Activated CD4-positive, alpha-beta T cell treated with anti-CD3 and anti-CD28 coated beads for 4 hours (primary cell): ENCODE data around the gene FN1.

Experiments
- DNase-seq, 2 donors: peaks; one replicate each; pipeline ENCODE4 v3.0.0-alpha.2; 2020

The FN1 gene

DNA sequence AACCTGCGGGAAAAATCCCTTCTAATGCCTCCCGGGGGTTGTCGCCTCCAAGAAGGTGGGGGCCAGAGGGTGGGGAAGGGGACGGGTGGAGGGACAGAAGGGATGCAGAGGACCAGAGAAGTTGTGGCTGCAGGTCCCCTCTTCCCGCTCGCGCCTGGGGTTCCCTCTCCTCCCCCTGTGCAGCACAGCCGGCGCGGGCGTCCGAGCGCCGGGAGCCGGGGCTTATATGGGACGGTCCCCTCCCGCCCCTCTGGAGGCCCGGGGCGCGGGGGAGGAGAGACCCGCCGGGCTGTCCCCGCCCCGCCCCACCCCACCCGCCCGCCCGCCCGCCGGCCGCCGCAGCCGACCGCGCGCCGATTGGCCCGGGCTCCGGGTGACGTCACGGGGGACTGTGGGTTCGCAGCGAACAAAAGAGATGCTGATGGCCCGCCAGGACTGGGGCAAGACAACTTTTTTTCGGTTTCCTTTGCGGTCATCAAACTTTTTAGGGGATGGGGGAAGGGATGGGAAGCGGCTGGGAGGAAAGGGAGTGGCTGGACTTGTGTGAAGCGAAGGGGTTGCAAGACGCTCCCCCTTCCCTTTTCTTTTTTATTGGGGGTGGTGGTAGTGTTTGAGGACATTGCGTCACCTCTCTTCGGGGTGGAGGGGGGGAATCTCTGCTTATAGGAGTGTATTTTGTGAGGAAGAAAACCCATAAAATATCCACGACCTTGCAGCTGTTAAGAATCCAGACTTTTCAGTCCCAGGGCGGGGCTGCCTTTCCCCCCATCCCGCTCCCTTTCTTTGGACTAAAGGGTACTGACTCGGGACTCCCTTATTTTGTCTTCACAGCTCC lies at the start of gene FN1:
FN1 (minus strand) TSS at position 199 of the 835 bp plus-strand sequence. CDS start 266 bp downstream, outside the sequence.
- peak; percentile 48 to 52 for DNase-seq

DNA sequence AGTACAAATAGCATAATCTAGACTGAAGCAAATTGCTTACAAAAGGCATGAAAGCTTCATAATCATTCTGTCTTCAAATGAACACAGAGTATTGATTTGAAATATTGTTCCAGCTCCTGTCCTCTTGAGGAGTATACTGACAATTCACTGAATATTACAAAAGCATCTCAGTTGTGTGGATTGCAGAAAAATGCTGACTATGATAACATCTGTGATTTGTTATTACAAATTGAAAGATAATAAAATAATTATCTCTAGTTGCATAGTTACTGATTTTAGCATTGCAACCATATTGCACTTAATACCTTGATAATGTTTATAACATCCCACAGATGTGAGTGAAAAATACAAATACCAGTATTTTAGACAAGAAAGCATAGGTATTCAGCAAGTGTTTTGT lies 49.2 kb upstream of the FN1 start:
- DNase-seq = no peak

DNA sequence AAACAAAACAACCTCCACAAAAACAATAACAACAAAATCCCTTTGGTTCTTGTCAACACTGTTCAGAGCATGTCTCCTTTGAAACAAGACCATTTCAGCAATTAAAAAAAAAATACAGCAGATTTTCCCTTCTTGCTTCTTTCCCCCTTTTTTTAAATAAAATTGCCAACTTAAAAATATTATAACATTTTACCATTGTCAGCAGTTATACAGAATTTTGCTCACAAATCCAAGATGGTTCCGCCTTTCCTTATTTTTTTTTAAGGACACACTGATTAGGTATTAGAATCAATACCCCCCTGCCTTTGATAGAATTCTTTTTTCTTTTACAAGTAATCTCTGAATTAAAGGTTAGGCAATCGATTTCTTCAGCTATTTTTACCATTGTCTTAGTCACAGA lies 48.7 kb upstream of the FN1 start:
- DNase-seq = no peak

DNA sequence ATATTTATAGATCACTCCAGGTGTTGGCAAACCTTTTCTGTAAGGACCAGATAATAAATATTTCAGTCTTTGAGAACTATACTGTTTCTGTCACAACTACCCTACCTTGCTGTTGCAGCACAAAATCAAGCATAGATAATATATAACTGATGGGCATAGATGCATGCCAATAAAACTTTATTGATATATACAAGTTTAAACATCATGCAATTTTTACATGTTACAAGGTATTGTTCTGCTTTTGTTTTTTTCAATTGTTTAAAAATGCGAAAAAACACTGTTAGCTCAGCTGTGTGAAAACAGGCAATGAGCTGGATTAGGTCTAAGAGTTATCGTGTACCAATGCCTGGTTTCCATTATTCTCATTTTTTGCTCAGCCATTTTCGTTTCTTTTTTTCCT lies 47.6 kb upstream of the FN1 start:
- DNase-seq = no peak

DNA sequence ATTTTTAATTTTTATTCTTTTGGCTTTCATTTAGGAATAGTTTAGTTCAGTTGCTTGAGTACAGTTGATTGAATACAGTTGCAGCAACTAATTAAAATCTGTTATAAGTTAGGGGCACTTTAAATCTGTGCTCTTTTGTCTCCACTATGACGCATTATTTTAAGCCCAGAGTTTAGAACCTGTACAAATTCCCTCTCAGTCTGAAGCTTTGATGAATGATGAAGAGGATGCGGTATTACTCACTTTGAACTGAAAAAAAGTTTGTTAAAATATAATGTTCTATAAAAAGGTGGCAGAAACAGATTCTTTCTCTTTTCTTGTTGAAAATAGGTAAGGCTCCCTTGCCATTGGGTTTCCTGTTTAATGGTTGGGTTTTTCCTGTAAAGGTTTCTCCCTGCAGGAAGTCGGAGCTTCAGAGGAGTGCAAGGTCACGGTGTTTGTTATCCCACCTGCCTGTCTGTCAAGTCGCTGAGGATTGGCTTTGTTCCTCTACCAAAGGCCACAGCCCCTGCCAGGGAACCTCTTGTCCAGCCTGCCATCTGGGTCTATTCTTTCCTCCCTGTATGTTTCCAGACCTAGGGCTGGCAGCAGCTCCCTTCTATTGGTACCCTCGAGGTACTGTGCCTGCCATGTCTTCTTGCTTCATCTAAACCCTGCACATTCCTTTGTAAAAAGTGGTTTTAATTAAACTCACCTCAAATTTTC lies 43.8 kb upstream of the FN1 start:
- DNase-seq = no peak

DNA sequence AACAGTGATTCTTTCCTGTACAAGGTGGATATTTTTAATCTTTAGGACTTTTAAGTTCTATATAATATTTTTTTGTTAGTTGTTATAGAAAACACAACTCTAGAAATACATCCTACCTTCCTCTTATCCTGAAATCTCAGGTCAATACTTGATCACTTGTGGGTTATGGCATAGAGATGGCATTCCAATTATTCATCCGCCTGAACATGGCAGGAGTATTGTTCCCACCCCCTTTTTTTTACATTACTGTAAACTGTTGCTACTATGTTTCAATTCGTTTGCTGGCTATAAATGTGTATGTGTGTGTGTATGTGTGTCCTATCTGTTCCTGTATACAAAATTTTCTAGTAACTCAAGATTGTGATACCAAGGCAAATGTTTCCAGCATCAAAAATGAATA lies 43.3 kb upstream of the FN1 start:
- DNase-seq = no peak

DNA sequence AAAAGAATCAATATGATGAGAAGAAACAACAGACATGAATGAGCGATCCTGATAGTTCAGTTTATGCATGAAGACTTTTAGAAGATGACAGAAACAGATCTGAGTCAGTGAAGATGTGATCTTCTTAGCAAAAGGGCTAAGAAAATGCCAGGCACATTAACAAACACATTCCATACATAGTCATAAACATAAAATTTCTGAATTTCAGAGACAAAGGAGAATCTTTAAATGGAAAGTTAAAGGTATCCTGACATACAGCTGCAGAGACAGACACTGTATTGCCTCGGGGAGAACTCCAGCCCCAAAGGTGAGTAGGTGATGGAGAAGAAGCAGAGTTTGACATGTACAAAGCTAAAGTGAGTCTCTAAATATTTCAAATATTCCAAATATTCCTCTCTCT lies 40.6 kb upstream of the FN1 start:
- DNase-seq = no peak

DNA sequence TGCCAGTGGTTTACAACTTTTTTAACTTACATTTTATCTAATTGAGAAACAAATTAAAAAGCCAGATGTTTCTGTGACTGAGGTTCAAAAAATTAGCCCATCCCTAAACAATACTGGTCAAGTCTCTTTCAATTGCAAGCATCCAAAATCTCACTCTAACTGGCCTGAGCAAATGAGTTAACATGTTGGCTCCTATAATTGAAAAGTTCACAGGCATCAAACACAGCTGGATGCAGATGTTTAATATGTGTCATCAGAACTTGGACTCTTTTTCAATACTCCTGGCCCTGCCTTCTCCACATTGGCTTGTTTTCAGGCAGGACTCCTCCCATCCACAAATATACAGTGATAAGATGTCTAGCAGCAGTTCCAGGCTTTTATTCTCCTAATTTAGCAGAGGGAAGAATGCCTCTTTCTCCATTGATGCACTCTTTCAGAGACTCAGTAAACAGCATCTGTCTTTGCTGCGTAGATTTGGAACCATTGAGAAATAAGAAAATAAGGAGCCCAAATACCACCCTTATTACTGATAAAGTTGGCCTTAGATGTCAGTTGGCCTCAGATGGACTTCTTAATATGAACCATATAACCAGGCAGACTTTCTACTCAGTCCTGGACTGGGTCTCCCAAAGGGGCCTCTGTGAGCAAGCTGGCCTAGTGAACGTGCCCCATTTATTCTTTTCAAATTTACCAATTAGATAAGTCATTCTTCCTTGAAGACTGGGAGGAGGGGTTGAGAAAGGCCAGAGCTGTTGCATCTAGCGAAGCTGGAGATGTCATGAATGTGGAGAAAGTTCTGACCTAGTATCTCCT lies 30.4 kb upstream of the FN1 start:
- DNase-seq = no peak

DNA sequence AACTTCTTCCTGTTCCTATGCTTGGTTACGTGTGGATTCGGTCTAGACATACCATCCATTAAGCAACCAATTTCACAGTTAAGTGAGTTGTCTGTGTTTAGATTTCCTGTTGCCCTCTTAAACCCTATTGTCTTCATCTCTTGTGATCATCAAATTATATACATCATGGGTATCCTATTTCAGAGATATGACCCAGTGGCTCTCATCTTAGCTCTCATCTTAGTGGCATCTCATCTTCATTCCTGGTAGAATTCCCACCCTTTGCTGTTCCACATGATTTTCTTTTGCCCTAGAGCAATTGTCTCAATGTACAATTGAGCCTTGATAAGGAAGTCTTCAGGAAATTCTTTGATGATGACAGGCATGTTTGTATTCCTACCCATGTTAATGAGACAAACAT lies 29.4 kb upstream of the FN1 start:
- no peak for DNase-seq

DNA sequence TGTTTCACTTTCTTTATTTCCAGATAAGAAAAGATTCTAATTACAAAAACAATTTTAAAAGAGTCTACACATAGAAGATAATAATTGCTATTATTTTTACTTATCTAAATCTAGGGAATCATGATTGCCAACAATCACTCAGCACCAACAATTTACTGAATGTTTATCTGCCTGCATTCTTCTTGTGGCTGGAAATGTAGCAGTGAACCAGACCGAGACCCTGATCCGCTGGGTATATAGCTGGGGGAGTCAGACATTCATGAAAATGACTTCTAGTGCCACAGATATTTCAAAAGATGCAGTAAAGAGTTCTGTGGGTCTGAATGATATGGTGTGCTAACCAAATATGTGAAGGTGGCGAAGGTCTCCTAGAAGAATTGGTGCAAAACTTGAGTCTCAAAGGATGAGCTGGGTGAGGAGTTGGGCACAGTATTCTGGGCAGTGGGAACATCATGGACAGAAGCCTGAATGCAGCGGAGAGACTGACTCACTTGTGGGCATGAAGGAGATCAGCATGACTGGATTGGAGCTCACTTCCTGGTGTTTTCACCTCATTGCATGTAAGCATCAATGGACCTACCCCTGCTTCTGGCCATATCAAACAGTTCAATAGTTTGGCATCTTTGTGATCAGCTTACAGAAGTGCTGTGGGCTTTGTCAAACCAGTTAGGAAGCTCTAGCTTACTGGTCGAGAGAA lies 26.1 kb upstream of the FN1 start:
- no peak for DNase-seq

DNA sequence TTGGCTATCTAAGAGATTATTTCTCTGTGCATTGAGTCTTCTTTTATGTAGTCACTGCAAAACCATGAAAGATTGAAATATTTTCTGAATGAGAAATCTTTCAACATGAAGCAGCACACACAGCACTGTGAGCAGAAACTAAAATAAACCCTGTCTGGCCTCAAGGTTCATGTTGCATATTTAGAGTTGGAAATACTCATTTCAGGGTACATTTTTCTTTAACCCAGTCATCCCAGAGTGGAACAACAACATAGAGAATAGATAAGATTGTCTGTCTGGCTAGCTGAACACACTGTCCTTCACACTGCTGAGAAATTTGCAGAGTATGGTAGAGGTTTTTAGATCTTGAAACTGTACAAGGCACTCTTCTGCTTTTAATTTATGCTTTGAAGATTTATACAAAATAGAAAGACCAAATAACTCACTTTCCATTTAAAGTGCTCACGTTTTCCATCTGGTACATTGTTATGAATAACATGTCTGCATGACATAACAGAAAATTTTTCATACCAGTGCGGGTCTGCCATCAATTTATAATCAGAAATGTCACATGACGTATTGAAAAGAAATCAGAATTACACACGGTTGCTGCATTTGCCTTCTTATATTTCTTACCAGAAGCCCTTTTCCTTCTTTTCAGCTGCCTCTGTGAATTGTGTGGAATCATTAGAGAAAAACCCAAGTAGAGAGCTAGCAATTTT lies 25.0 kb upstream of the FN1 start:
- DNase-seq = no peak

DNA sequence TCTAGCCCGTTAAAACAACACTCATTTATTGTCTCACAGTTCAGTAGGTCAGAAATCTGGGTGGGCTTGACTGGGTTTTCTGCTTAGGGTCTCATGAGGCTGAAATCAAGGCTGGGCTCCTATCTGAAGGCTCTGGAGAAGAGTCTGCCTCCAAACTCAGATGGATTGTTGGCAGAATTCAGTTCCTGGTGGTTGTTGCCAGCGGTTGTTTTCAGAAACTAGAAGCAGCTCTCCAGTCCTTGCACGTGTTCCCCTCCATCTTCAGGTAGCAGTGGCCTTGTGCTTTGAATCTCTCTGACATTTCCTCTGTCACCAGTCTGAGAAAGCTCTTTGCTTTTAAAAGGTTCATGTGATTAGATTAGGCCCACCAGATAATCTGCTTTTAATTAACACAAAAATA lies 20.1 kb upstream of the FN1 start:
- no peak for DNase-seq

DNA sequence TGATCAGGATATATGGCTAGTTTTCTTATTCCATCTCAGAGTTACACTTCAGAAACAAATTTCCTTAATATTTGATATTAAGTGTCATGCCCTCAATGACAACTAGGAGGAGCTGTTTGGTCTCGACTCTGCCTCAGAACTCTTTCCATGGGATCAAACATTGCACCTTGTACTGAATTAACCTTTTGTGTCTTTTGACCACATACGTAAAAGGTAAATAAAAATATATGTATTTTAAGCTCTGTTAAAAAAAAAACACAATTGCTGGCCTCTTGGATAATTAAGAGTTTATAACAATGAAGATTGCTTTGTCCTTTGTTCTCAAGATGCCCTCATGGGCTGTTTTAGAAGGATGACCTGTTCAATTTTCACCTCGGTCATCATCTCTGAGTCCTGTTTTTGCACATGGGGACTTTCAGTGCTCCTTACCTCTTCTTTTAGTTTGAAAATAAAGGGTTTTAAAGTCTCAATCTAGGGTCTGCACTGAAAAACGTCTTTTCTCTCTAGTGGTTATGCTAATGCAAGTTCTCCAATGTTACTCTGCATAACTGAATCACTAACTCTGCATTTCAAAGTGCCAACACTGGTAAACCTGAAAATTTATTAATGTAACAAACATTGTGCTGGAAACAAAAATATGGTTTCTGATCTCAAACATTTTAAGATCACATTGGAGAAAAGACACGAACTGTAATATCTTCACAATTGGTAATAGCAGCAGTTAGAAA lies 18.8 kb upstream of the FN1 start:
- no peak for DNase-seq

DNA sequence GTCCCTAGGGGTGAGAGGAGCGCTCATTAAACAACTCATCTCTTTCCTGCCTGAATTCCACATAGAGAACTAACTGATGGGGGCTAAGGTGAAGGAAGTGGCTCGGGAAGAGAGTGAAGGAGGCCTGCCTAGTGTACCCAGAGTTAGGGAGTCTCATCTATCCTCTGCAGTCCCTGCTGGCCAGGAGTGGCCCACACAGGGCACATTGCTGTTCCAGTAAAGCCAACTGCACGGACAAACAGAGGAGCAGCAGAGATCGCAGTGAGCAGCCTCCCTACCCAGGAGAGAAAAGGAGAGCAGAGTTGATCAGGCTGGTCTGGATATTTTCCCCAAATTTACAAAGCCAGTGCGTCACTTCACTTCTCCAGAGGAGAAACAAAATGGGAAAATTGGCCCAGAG lies 16.9 kb upstream of the FN1 start:
- DNase-seq = no peak

DNA sequence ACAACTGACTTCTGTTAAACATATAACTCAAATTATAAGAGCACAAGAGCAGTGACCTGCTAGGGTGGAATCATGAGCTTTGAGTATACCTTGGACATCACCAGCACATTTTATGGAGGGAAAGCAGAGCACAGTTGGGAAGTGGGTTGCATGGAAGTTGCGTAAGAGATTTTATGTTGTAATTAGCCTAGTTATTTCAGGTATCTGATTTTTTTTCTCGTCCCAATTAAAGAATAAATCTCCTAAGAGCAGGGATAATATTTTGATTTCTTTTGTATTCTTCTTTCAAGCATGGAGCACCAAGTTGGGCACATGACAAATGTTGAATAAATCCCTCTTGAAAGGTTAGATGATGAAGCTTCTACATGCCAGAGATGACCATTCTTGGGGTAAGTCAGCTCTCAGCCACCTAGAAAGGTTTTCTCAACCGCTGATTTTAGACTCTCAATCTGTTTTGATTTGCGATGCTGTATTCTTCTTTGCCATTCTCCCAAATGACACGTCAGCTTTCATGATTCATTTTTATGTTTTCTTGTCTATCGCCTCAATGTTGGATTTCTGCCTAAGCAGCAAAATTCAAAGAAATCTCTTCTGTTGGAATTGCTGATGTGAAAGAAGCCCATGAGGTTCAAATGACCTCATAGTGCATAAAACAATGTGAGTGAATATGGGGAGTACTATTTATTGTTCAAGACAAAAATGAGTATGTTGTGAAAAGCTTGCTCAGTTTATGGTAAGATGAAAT lies 15.3 kb upstream of the FN1 start:
- no peak for DNase-seq

DNA sequence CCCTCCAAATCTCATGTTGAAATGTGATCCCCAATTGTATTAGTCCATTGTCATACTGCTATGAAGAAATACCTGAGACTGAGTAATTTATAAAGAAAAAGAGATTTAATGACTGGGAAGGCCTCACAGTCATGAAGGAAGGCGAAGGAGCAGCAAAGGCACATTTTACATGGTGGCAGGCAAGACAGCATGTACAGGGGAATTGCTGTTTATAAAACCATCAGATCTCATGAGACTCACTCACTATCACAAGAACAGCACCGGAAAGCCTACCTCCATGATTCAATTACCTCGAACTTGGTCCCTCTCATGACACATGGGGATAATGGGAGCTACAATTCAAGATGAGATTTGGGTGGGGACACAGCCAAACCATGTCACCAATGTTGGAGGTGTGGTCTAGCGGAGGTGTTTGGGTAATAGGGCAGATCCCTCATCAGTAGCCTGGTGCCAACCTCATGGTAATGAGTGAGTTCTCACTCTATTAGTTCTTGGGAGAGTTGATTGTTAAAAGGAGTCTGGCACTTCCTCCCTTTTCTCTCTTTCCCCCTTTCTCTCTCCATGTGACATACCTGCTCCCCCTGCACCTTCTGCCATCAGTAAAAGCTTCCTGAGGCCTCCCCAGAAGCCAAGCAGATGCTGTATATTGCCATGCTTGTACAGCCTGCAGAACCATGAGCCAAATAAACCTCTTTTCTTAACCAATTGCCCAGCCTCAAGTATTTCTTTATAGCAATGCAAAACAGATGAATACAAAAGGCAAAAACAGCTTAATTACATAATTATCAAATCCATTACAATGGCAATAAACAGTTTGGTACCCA lies 14.5 kb upstream of the FN1 start:
- no peak for DNase-seq

DNA sequence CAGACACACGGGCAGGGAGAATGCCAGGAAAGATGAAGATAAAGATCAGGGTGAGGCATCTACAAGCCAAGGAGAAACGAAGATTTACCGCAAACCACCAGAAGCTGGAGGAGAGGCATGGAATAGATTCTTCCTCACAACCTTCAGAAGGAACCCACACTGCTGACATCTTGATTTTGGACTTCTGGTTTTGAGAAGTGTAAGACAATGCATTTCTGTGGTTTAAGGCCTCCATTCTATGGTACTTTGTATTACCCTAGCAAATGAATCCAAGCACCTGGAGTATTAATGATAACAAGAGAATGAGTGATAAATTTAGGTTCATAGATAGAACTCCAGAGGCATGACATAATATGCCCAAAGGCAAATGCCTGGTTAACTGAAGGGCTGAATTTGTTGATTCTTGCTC lies 11.8 kb upstream of the FN1 start:
- DNase-seq = no peak

DNA sequence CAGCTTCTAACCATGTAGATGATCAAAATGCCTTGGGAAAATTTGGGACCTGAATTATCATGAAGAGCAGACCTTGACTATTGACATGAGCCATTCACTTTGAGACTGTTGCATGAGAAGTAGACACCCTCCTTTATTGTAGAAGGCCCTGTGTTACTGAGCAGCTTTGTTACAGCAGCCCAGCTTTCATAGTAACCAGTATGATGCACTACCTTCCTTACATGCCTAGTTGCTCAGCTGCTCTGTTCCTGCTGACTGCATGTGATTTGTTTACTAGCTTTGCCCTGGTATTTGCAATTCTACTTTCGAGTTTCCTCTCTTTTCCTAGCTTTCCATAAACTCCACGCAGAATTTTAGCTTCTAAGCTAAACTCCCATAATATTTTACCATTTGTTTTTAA lies 11.2 kb upstream of the FN1 start:
- no peak for DNase-seq

DNA sequence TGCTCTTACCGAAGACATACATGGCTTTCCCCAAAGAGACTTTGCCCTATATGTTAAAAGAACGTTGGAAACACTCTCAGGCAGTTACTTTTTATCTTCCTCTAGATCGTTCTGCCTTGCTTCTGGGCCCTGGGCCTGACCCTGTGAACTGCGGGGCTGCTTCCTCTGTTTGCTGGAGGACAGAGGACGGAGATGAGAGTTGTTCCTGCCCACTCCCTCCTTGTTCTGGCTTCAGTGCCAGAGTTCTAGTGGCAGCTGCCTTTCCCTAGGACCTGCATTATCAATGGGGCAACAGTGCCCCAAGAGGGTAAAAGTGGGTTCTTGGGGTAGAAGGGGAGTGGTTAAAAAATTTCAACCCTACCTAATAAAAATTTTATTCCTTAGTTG lies 6.5 kb upstream of the FN1 start:
- DNase-seq = no peak
